ENCODE data around the gene POLR3K.

DNA sequence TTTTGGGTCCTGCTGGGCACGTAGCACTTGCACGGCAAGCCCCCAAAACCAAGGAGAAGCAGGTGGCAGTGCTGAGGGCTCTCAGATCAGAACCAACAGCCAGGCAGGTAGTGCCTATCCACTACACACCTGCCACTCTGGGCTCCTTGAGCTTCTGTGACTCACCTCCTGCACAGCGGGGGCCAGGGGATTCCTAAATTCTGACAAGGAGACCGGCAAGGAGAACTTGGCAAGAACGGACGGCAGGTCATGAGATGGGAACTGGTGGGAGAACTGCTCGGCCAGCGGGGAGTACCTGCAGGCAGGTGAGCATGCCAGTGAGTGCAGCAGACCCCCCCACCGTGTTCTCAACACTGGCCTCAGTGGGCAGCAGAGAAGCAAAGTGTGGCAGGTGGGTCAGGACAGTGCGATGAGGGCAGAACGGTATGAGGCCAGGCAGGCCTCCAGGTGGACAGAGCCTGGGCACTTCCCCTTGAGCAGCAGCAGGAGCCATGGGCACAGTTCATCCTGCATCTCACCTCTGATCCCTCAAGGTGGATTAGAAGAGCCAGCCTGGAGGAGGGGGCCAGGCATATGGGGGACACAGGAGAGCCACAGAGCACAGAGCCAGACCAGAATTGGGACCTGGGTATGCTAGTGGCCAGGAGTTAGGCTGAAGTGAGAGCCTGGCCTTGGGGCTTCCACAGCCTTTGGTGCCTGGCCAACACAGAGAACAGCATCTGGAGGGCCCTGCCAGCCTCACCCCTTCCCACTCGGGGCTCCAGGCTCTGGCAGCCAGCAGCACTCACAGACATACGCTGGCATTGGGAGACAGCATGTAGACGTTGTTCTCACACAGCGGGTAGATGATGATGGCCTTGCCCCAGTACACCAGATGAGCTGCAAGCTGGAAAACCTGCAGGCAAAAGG, 39.3 kb upstream of the POLR3K start:
- no peak for TF ChIP-seq CTCF (tag by site-specific recombination; IDR thresholded peaks at IDR 0.05)
- TF ChIP-seq, protein P1, sequence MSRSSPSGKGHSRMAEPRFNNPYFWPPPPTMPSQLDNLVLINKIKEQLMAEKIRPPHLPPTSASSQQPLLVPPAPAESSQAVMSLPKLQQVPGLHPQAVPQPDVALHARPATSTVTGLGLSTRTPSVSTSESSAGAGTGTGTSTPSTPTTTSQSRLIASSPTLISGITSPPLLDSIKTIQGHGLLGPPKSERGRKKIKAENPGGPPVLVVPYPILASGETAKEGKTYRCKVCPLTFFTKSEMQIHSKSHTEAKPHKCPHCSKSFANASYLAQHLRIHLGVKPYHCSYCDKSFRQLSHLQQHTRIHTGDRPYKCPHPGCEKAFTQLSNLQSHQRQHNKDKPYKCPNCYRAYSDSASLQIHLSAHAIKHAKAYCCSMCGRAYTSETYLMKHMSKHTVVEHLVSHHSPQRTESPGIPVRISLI (tag by site-specific recombination; IDR thresholded peaks at IDR 0.05): no peak
- no peak for TF ChIP-seq ZFP41 (tag by site-specific recombination; IDR thresholded peaks at IDR 0.05; ENCODE audit: borderline replicate concordance)
- TF ChIP-seq YY1 (tag by site-specific recombination; IDR thresholded peaks at IDR 0.05): no peak
- no peak for TF ChIP-seq ZNF791 (tag by site-specific recombination; IDR thresholded peaks at IDR 0.05)
- TF ChIP-seq, protein P2, sequence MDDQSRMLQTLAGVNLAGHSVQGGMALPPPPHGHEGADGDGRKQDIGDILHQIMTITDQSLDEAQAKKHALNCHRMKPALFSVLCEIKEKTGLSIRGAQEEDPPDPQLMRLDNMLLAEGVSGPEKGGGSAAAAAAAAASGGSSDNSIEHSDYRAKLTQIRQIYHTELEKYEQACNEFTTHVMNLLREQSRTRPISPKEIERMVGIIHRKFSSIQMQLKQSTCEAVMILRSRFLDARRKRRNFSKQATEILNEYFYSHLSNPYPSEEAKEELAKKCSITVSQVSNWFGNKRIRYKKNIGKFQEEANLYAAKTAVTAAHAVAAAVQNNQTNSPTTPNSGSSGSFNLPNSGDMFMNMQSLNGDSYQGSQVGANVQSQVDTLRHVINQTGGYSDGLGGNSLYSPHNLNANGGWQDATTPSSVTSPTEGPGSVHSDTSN (CRISPR knock-in tag; IDR thresholded peaks at IDR 0.05): no peak
- TF ChIP-seq YY2 (tag by site-specific recombination; IDR thresholded peaks at IDR 0.05): no peak
- TF ChIP-seq ZBTB8A (tag by site-specific recombination; IDR thresholded peaks at IDR 0.05): no peak
- TF ChIP-seq ZNF621 (tag by site-specific recombination; IDR thresholded peaks at IDR 0.05): no peak
- TF ChIP-seq TCF7L2 (IDR thresholded peaks at IDR 0.05; ENCODE audit: borderline replicate concordance, low read depth, low read length): no peak
- no peak for TF ChIP-seq KLF10 (tag by site-specific recombination; IDR thresholded peaks at IDR 0.05)

Measured in HEK293 (cell line).